ENCODE results near the gene FALEC. TPM values are rescaled to one million over a fixed set of nuclear protein-coding genes. Genes with fewer than 3 reads are reported as not detected.

FALEC gene
- total RNA-seq, 1 experiment from 2014 or later = not detected

Small RNAs within 50 kb of the gene (small RNA-seq; reads per million reads assigned to genes)
- gene MIR4257 (0 reads per million in 2 experiments), gene RN7SL473P (0 to 0.06 reads per million in 2 experiments), gene RN7SL600P (0 to 0.02 reads per million in 2 experiments)

Other genes with a start within 250 kb of the FALEC start
- gene APH1A, start 246.7 kb upstream of the FALEC start, total RNA-seq (2014; rRNA removed; shearing (Covaris generic)) = 123 and 135 TPM in 2 replicates
- 3.6 TPM in 1 of 2 replicates, not detected in the other for gene C1orf54, start 243.0 kb upstream of the FALEC start, total RNA-seq (2014; rRNA removed; shearing (Covaris generic))
- gene CIART, start 233.2 kb upstream of the FALEC start, total RNA-seq (2014; rRNA removed; shearing (Covaris generic)) = 1.1 and 1.4 TPM in 2 replicates
- 102 and 112 TPM in 2 replicates for gene MRPS21, start 221.9 kb upstream of the FALEC start, total RNA-seq (2014; rRNA removed; shearing (Covaris generic))
- 76.5 and 89.8 TPM in 2 replicates for gene PRPF3, start 194.2 kb upstream of the FALEC start, total RNA-seq (2014; rRNA removed; shearing (Covaris generic))
- gene RPRD2, start 151.6 kb upstream of the FALEC start, total RNA-seq (2014; rRNA removed; shearing (Covaris generic)) = 21.8 and 23.0 TPM in 2 replicates
- 40.4 and 42.1 TPM in 2 replicates for gene TARS2, start 28.3 kb upstream of the FALEC start, total RNA-seq (2014; rRNA removed; shearing (Covaris generic))
- gene ECM1, start 7.6 kb upstream of the FALEC start, total RNA-seq (2014; rRNA removed; shearing (Covaris generic)) = 11.7 and 12.0 TPM in 2 replicates
- 5.7 and 5.8 TPM in 2 replicates for gene ADAMTSL4, start 33.7 kb downstream of the FALEC start, total RNA-seq (2014; rRNA removed; shearing (Covaris generic))
- 489 and 574 TPM in 2 replicates for gene MCL1, start 63.9 kb downstream of the FALEC start, total RNA-seq (2014; rRNA removed; shearing (Covaris generic))
- 123 and 128 TPM in 2 replicates for gene ENSA, start 113.9 kb downstream of the FALEC start, total RNA-seq (2014; rRNA removed; shearing (Covaris generic))
- gene GOLPH3L, start 181.4 kb downstream of the FALEC start, total RNA-seq (2014; rRNA removed; shearing (Covaris generic)) = 15.0 and 19.1 TPM in 2 replicates
- 10.2 and 14.6 TPM in 2 replicates for gene HORMAD1, start 205.1 kb downstream of the FALEC start, total RNA-seq (2014; rRNA removed; shearing (Covaris generic))

Measured in NCI-H460 (cell line).